NCI-H2171 (cell line): ENCODE results near the gene ERC1.
"Not testable (repeated sequence)": the region's sequence is repeated elsewhere in the genome, so short reads cannot be mapped to it uniquely, and the experiment has no call there.

ENCODE experiments used
- DNase-seq: peaks from one replicate; lab custom pipeline; 2025; lab: John Stamatoyannopoulos, UW

Gene ERC1

DNA sequence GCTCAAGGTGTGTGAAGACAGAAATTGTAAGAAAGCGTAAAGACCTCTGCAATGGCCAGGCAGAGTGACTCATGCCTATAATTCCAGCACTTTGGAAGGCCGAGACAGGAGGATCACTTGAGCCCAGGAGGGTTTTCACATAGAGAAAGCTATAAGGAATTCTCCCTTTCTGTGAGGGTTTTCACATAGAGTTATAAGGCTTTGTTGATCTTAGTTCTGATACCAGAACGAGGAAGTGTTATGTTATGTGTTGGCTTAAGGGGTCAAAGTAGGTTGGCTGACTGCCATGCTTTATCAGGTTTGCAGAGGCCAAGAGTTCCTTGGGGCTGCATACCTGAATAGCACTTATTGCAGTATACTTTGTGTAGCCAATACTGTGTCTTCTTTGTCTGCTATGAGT is 139.1 kb downstream of the ERC1 start:
- no peak for DNase-seq

GRCh38 chr12:1130571-1130970 is 139.5 kb downstream of the ERC1 start:
- no peak for DNase-seq

GRCh38 chr12:1131811-1132224 is 140.8 kb downstream of the ERC1 start:
- DNase-seq, result no peak

- DNase-seq, result no peak
These were observed 141.3 kb downstream of the ERC1 start for GRCh38 chr12:1132311-1132710.

DNA sequence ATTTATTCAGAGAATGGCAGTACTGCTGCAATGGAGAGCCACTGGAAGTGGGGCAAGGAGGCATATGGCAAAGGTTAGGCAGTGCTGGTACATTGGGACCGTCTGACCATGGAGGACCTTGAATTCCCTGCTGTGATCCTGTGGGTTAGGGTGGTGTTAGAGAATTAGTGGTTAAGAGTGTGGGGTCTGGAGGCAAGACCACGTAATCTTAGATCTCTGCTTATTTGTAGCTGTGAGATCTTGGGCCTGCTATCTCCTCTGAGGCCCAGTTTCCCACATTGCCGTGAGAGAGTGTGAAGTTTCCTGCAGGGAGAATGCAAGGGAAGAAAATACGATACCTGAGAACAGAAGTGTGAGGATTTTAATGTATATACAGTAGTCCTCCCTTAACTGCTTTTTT is 147.7 kb downstream of the ERC1 start:
- DNase-seq, result no peak

GRCh38 chr12:1146758-1147157 is 155.7 kb downstream of the ERC1 start:
- not testable (repeated sequence) for DNase-seq

GRCh38 chr12:1147821-1148220 is 156.8 kb downstream of the ERC1 start:
- DNase-seq, result no peak

DNA sequence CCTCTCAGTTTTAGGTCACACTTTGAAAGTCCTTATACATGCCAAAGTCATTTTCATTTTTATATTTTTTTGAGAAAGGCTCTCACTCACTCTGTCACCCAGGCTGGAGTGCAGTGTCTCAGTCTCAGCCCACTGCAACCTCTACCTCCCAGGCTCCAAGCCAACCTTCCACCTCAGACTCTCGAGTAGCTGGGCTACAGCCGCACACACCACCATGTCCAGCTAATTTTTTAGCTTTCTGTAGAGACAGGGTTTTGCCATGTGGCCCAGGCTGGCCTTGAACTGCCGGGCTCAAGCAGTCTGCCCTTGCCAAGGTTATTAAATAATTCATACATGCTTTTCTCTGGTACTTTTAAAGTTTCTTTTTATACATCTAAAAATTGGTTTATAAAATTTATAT is 166.0 kb downstream of the ERC1 start:
- DNase-seq, result no peak

GRCh38 chr12:1161197-1161596 is 170.2 kb downstream of the ERC1 start:
- no peak for DNase-seq

DNA sequence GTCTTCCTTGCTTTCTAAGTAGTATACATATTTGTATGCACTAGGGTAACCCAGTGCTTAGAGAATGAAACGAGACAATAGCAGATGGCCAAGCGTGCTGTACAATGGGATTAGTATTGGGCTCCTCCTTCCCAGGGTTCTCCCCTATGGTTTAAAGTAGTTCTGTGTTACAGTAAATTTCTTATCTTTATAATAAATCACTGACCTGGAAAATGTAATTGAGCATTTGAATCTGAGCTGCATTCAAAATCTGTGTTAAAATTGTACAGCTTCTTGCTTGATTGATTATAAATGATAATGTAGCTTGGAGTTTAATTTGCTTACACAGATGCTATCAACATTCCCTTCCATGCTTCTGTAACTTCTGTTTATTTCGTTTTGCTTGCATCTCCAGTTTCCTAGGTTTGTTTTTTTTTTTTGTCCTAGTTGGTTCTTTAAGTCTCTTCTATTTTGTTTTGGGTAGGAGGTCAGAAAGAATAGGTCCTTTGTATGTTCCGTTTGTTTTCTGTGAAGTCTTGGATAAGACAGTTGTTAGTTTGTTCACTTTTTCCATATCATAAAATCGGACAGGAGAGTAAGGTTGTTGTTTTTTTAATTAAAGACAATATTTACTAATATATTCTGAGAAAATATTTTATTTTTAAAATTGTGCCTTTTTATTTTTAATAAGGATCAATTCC is 171.2 kb downstream of the ERC1 start:
- DNase-seq, result peak; percentile 55

GRCh38 chr12:1167784-1168183 is 176.8 kb downstream of the ERC1 start:
- no peak for DNase-seq

GRCh38 chr12:1170411-1170810 is 179.4 kb downstream of the ERC1 start:
- DNase-seq, result no peak

- peak; percentile 87 for DNase-seq
These were observed 180.8 kb downstream of the ERC1 start for GRCh38 chr12:1171657-1172408.

- DNase-seq, result peak; percentile 56
These were observed 183.0 kb downstream of the ERC1 start for GRCh38 chr12:1173781-1174617.

DNA sequence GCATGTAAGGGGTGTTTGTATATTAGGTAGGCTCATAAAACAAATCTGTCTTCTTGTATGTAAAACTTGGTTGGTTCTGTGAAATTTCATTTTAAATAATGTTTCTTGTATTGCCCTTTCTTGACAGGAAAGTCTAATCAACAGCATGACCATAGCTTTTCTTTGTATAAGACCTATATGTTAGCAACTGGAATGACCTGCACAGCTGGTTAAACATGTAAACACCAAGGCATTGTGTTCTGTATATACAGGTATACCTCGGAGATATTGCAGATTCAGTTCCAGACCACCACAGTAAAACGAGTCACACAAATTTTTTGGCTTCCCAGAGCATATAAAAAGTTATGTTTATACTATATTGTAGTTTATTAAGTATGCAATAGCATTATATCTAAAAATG is 183.6 kb downstream of the ERC1 start:
- DNase-seq, result no peak

DNA sequence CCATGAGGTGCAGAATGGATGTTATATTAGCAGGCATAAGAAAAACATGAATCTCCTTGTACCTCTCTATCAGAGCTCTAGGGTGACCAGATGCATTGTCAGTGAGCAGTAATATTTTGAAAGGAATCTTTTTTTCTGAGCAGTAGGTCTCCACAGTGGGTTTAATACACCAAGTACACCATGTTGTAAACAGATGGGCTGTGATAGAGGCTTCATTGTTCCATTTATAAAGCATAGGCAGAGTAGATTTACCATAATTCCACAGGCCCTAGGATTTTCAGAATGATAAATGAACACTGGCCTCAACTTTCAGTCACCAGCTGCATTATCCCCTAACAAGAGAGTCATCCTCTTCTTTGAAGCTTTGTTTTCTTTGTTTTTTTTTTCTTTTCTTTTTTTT is 185.2 kb downstream of the ERC1 start:
- DNase-seq, result no peak

- no peak for DNase-seq
These were observed 188.1 kb downstream of the ERC1 start for GRCh38 chr12:1179128-1179527.

DNA sequence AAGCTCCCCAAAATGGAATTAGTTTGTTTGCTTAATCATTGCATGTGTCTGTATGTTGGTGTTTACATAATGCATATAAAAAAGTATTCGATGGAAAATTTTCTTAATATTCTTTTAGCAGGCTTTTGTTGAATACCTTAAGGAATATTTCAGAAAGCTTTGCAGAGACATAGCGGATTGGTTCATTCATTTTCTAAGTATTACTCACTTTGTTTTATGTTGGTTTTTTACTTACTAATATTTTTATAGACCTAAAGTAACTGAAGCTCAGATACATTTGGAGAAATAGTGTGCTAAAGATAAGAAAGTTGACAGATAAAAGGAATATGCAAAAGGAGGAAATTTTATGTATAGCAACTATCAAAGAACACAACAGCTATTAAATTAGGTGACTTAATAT is 191.0 kb downstream of the ERC1 start:
- no peak for DNase-seq

GRCh38 chr12:1184402-1184801 is 193.4 kb downstream of the ERC1 start:
- DNase-seq, result no peak

GRCh38 chr12:1185460-1186182 is 194.6 kb downstream of the ERC1 start:
- DNase-seq, result no peak

DNA sequence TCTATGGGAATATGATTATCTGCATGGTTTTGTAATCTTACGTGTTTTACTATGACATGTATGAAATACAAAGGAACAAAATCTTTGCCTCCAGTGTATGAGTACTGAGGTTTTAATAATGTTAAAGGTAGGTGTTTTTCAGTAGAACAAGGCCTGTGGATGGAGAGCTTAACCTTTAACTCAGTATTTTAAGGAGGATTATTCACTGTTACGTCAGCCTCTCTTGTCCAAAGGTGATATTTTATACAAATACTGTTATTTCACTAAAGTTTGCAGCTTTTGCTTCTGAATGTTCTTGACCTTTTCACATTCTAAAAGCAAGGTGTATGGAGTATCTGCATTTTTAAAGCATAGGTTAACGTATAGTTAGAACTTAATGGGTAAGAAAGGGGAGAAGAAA is 195.3 kb downstream of the ERC1 start:
- DNase-seq, result no peak

DNA sequence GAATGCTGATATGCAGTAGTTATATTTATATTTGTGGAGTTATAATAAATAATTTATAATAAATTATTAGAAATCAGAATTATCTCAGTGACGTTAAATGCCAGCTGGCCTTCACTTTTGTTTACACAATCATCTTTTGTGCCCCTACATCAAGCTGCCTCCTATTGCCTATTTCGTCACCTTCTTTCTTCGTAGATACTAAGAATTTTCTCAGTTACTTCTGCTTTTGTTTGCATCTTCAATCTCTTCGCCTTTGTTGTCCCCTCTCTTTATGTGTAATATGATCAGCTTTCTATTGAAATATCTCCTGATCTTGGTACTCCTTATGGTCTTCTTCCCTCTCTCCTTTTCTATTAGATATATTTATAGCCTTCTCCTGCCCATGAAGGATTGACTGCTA is 197.0 kb downstream of the ERC1 start:
- no peak for DNase-seq
